Endothelial cell of umbilical vein (primary cell): Measurements from ENCODE around the gene MMRN1. TPM values are rescaled to one million over a fixed set of nuclear protein-coding genes. Genes with fewer than 3 reads are reported as not detected.

Experiments used
- BruUV-seq: library from RNA; stranded (reverse); fragments of 400-500 nt; replicated peaks from 2 replicates; lab custom pipeline; 2021; lab: Mats Ljungman, UMichigan
- CTCF ChIA-PET: fragments of 300-600, 350-600 bp; sonication (Branson Sonifier 250); formaldehyde crosslinking; loops from one replicate; lab custom pipeline; 2021; ENCODE audit warnings: antibody characterized with exemption, inconsistent platforms; lab: Charles Lee
- POLR2A ChIA-PET: fragments of 300-600, 350-600 bp; sonication (Branson Sonifier 250); formaldehyde crosslinking; loops from one replicate; lab custom pipeline; 2021; ENCODE audit warnings: antibody characterized with exemption, inconsistent platforms; lab: Charles Lee
- DNase-seq: peaks from one replicate; pipeline ENCODE4 v3.0.0-alpha.2; 2011; ENCODE audit warnings: low read depth, low spot score
- FAIRE-seq: peaks from 2 replicates; lab custom pipeline; 2011; peaks lifted over from hg19 to GRCh38; lab: Jason Lieb, UNC
- H2AFZ ChIP-seq: 2 replicates; pipeline ENCODE4 v1.6.0; 2012; ENCODE audit warnings: low read depth, low read length, control low read depth, inconsistent platforms
- H3K27ac ChIP-seq: 2 replicates; pipeline ENCODE4 v1.5.1; 2011; ENCODE audit warnings: low read depth, mild to moderate bottlenecking, control low read depth, low read length, moderate library complexity; ENCODE audit not compliant: insufficient read depth
- H3K27me3 ChIP-seq, 2 experiments: 2 replicates each; pipeline versions ENCODE4 v1.6.0 to v1.6.1; 2011; ENCODE audit warnings: low read length in 2 of 2, mixed read lengths in 1 of 2; ENCODE audit not compliant: control insufficient read depth in 2 of 2, insufficient read depth in 2 of 2
- H3K36me3 ChIP-seq, 2 experiments: 2 replicates in 1 of 2; 3 replicates in 1 of 2; pipeline ENCODE4 v1.5.1; 2011; ENCODE audit warnings: low read length in 2 of 2, mild to moderate bottlenecking in 1 of 2, moderate library complexity in 1 of 2; ENCODE audit not compliant: control insufficient read depth in 2 of 2, insufficient read depth in 2 of 2; ENCODE audit errors: extremely low read depth in 1 of 2
- H3K4me1 ChIP-seq: 3 replicates; pipeline ENCODE4 v1.5.1; 2011; ENCODE audit warnings: mild to moderate bottlenecking, low read length; ENCODE audit not compliant: control insufficient read depth, insufficient read depth; ENCODE audit errors: extremely low read depth
- H3K4me2 ChIP-seq: 2 replicates; pipeline ENCODE4 v1.6.1; 2011; ENCODE audit warnings: low read length, control low read depth, mixed read lengths; ENCODE audit not compliant: insufficient read depth
- H3K4me3 ChIP-seq, 3 experiments: fragments of 200-600 bp in 1 of 3; sonication (generic), shearing (Covaris generic) in 1 of 3; replicated peaks in 1 of 3; 2 replicates each; pipeline ENCODE4 v1.5.1; 2011 to 2016; ENCODE audit warnings: control low read depth in 3 of 3, low read length in 3 of 3, mild to moderate bottlenecking in 2 of 3, inconsistent platforms in 1 of 3, low read depth in 1 of 3, moderate library complexity in 1 of 3; ENCODE audit not compliant: insufficient read depth in 1 of 3
- H3K79me2 ChIP-seq: 2 replicates; pipeline ENCODE4 v1.6.0; 2012; ENCODE audit warnings: low read length, inconsistent platforms; ENCODE audit not compliant: control insufficient read depth, insufficient read depth
- H3K9ac ChIP-seq: replicated peaks from 2 replicates; pipeline ENCODE3; 2011; ENCODE audit warnings: low read length, control low read depth; ENCODE audit not compliant: insufficient read depth; ENCODE audit errors: extremely low read depth
- H3K9me1 ChIP-seq: replicated peaks from 3 replicates; pipeline ENCODE4 v1.6.0; 2011; ENCODE audit warnings: mild to moderate bottlenecking, low read length; ENCODE audit not compliant: control insufficient read depth, insufficient read depth; ENCODE audit errors: extremely low read depth
- H3K9me3 ChIP-seq: replicated peaks from 2 replicates; pipeline ENCODE4 v1.5.1; 2012; ENCODE audit warnings: low read length, inconsistent platforms; ENCODE audit not compliant: control insufficient read depth, insufficient read depth
- H4K20me1 ChIP-seq: replicated peaks from 2 replicates; pipeline ENCODE3; 2011; ENCODE audit warnings: mild to moderate bottlenecking, low read length; ENCODE audit not compliant: control insufficient read depth, insufficient read depth; ENCODE audit errors: extremely low read depth
- EZH2 ChIP-seq: IDR thresholded peaks from 2 replicates; pipeline ENCODE4 v1.6.1; 2012; ENCODE audit warnings: borderline replicate concordance, low read depth, mild to moderate bottlenecking, moderate library complexity, low read length, inconsistent platforms; ENCODE audit not compliant: severe bottlenecking
- FOS ChIP-seq: IDR thresholded peaks from 2 replicates; pipeline ENCODE4 v1.6.1; 2011; ENCODE audit warnings: mild to moderate bottlenecking, low read length, moderate library complexity, borderline replicate concordance; ENCODE audit not compliant: insufficient read depth
- GATA2 ChIP-seq: IDR thresholded peaks from 2 replicates; pipeline ENCODE4 v1.7.0; 2011; ENCODE audit warnings: low read depth, mild to moderate bottlenecking, moderate library complexity, mixed read lengths, low read length; ENCODE audit not compliant: insufficient read length, insufficient read depth
- JUN ChIP-seq: IDR thresholded peaks from 2 replicates; pipeline ENCODE4 v1.6.1; 2011; ENCODE audit warnings: borderline replicate concordance, low read depth; ENCODE audit not compliant: insufficient read length, insufficient read depth
- MYC ChIP-seq: IDR thresholded peaks from one replicate; pipeline ENCODE4 v1.6.1; 2011; ENCODE audit warnings: mild to moderate bottlenecking, low read depth, low read length
- POLR2A ChIP-seq: IDR thresholded peaks from 2 replicates; pipeline ENCODE4 v1.6.1; 2012; ENCODE audit warnings: low read depth, mild to moderate bottlenecking, control low read depth, low read length
- POLR2AphosphoS5 ChIP-seq: IDR thresholded peaks from 2 replicates; pipeline ENCODE4 v1.6.1; 2012; ENCODE audit warnings: low read depth, mild to moderate bottlenecking, control low read depth, low read length, moderate library complexity; ENCODE audit not compliant: insufficient read depth
- dilution Hi-C: fragments of 300-500 bp; cut with MboI; formaldehyde crosslinking; loops from one replicate; pipeline ENCODE4 v1.15.0; 2019; ENCODE audit warnings: low sequenced_read_pairs; ENCODE audit not compliant: extremely low pct_ligation_motif_present
- intact Hi-C: fragments of 100-400 bp; cut with micrococcal nuclease; formaldehyde crosslinking; loops from one replicate; pipeline ENCODE4 v1.10.0; 2022
- polyA plus RNA-seq, 4 experiments: library from polyadenylated mRNA; depleted of rRNA in 3 of 4; stranded (reverse) in 3 of 4; unstranded in 1 of 4; fragments of >200 nt; gene quantifications; 2 replicates each; pipeline versions ENCODE4 v1.2.1 to v1.2.3, GENCODE V29; 2011 to 2012; ENCODE audit warnings: missing spikeins in 1 of 4
- total RNA-seq: library from RNA; stranded (reverse); gene quantifications from 2 replicates; pipeline ENCODE4 v1.2.3, GENCODE V29; 2021
- TF ChIP-seq, protein P1 (sequence below): IDR thresholded peaks from 2 replicates; pipeline ENCODE4 v1.6.1; 2011; ENCODE audit not compliant: insufficient read depth, insufficient read length
- TF ChIP-seq, protein P2 (sequence below), 2 donors: IDR thresholded peaks; 1 replicate in 1 of 2; 2 replicates in 1 of 2; pipeline ENCODE4 v1.5.1; 2011; ENCODE audit warnings: low read length in 2 of 2, mild to moderate bottlenecking in 2 of 2, moderate library complexity in 2 of 2, control low read depth in 1 of 2, inconsistent platforms in 1 of 2, low read depth in 1 of 2; ENCODE audit not compliant: insufficient read depth in 1 of 2; ENCODE audit errors: extremely low read depth in 1 of 2

Gene MMRN1
- total and polyA plus RNA-seq, 2 donors (not counting 3 experiments of a cell fraction or from before 2014, with no cell fraction given): 143 to 414 TPM

DNA sequence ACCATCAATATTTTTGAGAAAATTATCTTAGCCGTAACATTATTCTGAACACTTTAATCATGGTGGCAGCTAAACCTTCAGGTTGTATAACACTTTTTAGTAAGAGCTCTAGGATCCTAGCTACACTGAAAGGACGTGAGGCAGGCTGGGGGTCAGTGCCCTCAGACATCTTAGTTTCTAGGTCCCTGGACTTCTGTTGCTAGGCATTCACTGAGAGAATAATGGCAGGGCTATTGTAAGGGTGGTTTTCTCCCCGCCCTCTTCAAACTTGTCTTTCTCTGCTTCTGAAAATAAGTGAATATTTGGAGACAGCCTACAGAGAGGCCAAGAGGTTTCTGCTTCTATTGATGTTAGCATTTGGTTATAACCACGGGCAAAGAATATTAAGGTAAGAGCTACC, 15.4 kb upstream of the MMRN1 start:
- no peak for FAIRE-seq

More for the DNA sequence above, 15.4 kb upstream of the MMRN1 start:
- no peak for DNase-seq
- Histone ChIP-seq H4K20me1 (no peaks in the 10 kb centered on the region), H3K79me2 (no peaks in the 10 kb centered on the region), H2AFZ (no peak overlapping the region), H3K9me1 (no peaks in the 10 kb centered on the region), H3K9ac (no peak overlapping the region), H3K9me3 (no peaks in the 10 kb centered on the region), H3K27me3 (no peaks in the 10 kb centered on the region), H3K27ac (no peak overlapping the region), H3K4me3 (no peak overlapping the region), H3K36me3 (no peaks in the 10 kb centered on the region), H3K4me1 (peaks cover 10% of the 10 kb centered on the region), H3K4me2 (no peak overlapping the region)
- CTCF ChIA-PET: interaction anchor here (0.7 to 4.7 kb wide), 7 partner anchors 8 to 393 kb away, joined by 3 to 28 read pairs (median 4); partner anchors contain the start of gene MMRN1
- intact Hi-C loops: no loop called here
- BruUV-seq: no TSS peak
- TF ChIP-seq POLR2A (no peak), FOS (no peak), GATA2 (no peak), JUN (no peak), MYC (no peak), EZH2 (no peak), POLR2AphosphoS5 (no peak)
- TF ChIP-seq, protein P1, sequence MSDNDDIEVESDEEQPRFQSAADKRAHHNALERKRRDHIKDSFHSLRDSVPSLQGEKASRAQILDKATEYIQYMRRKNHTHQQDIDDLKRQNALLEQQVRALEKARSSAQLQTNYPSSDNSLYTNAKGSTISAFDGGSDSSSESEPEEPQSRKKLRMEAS: no peak
- TF ChIP-seq, protein P2, sequence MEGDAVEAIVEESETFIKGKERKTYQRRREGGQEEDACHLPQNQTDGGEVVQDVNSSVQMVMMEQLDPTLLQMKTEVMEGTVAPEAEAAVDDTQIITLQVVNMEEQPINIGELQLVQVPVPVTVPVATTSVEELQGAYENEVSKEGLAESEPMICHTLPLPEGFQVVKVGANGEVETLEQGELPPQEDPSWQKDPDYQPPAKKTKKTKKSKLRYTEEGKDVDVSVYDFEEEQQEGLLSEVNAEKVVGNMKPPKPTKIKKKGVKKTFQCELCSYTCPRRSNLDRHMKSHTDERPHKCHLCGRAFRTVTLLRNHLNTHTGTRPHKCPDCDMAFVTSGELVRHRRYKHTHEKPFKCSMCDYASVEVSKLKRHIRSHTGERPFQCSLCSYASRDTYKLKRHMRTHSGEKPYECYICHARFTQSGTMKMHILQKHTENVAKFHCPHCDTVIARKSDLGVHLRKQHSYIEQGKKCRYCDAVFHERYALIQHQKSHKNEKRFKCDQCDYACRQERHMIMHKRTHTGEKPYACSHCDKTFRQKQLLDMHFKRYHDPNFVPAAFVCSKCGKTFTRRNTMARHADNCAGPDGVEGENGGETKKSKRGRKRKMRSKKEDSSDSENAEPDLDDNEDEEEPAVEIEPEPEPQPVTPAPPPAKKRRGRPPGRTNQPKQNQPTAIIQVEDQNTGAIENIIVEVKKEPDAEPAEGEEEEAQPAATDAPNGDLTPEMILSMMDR (IDR thresholded peaks at IDR 0.05; ENCODE audit: extremely low read depth in 1 of 2, insufficient read depth in 1 of 2, low read depth in 1 of 2, low read length in 2 of 2): no peak
- dilution Hi-C loops: no loop called here
- POLR2A ChIA-PET: no interaction called here
